Mesenchymal stem cell (in vitro differentiated cells and primary cell): ENCODE results near the gene PHKG1.
"Not testable (repeated sequence)": the region's sequence is repeated elsewhere in the genome, so short reads cannot be mapped to it uniquely, and the experiment has no call there.

Experiments
- DNase-seq: peaks from one replicate; pipeline ENCODE4 v3.0.0-alpha.2; 2013
- H2AFZ ChIP-seq: one replicate; pipeline ENCODE4 v1.6.1; 2013; ENCODE audit warnings: low read depth, mild to moderate bottlenecking, control low read depth, inconsistent platforms, low read length, moderate library complexity
- H2AK5ac ChIP-seq: 2 replicates; pipeline ENCODE4 v1.6.1; 2013; ENCODE audit warnings: low read length, moderate library complexity, mild to moderate bottlenecking, inconsistent platforms; ENCODE audit not compliant: severe bottlenecking
- H2BK120ac ChIP-seq: one replicate; pipeline ENCODE4 v1.6.1; 2013; ENCODE audit warnings: low read depth, mild to moderate bottlenecking, inconsistent platforms, low read length, moderate library complexity
- H2BK12ac ChIP-seq, 2 experiments: one replicate each; pipeline ENCODE4 v1.6.1; 2013; ENCODE audit warnings: inconsistent platforms in 2 of 2, low read length in 2 of 2, mild to moderate bottlenecking in 2 of 2, moderate library complexity in 2 of 2, control low read depth in 1 of 2
- H2BK15ac ChIP-seq: one replicate; pipeline ENCODE4 v1.6.1; 2013; ENCODE audit warnings: mild to moderate bottlenecking, low read depth, inconsistent platforms; ENCODE audit not compliant: poor library complexity, severe bottlenecking
- H2BK5ac ChIP-seq: 2 replicates; pipeline ENCODE4 v1.6.1; 2013; ENCODE audit warnings: low read depth, mild to moderate bottlenecking, low read length, control low read depth, inconsistent platforms; ENCODE audit not compliant: poor library complexity, severe bottlenecking
- H3K14ac ChIP-seq, 2 experiments: one replicate each; pipeline ENCODE4 v1.6.1; 2013; ENCODE audit warnings: inconsistent platforms in 2 of 2, low read length in 2 of 2, control low read depth in 1 of 2, mild to moderate bottlenecking in 1 of 2, moderate library complexity in 1 of 2
- H3K18ac ChIP-seq, 2 experiments: one replicate each; pipeline ENCODE4 v1.6.1; 2013; ENCODE audit warnings: inconsistent platforms in 2 of 2, low read length in 2 of 2, control low read depth in 1 of 2, low read depth in 1 of 2, mild to moderate bottlenecking in 1 of 2
- H3K23ac ChIP-seq, 2 experiments: one replicate each; pipeline ENCODE4 v1.6.1; 2013; ENCODE audit warnings: inconsistent platforms in 2 of 2, low read length in 2 of 2, mild to moderate bottlenecking in 2 of 2, moderate library complexity in 2 of 2, control low read depth in 1 of 2
- H3K27ac ChIP-seq: 2 replicates; pipeline ENCODE4 v1.5.1; 2013; ENCODE audit warnings: mild to moderate bottlenecking, moderate library complexity, low read length, control low read depth, inconsistent platforms; ENCODE audit not compliant: poor library complexity, severe bottlenecking
- H3K27me3 ChIP-seq, 2 experiments: 2 replicates each; pipeline versions ENCODE4 v1.6.1 to v1.7.0; 2013; ENCODE audit warnings: low read length in 2 of 2, mild to moderate bottlenecking in 2 of 2, moderate library complexity in 2 of 2, control low read depth in 1 of 2, inconsistent platforms in 1 of 2; ENCODE audit not compliant: control insufficient read depth in 1 of 2, insufficient read depth in 1 of 2
- H3K36me3 ChIP-seq, 2 experiments: 2 replicates each; pipeline versions ENCODE4 v1.6.1 to v1.7.0; 2013; ENCODE audit warnings: low read length in 2 of 2, control low read depth in 1 of 2, inconsistent platforms in 1 of 2, low read depth in 1 of 2, mild to moderate bottlenecking in 1 of 2; ENCODE audit not compliant: insufficient read depth in 2 of 2, control insufficient read depth in 1 of 2
- H3K4ac ChIP-seq, 2 experiments: one replicate each; pipeline ENCODE4 v1.6.1; 2013; ENCODE audit warnings: inconsistent platforms in 2 of 2, low read length in 2 of 2, mild to moderate bottlenecking in 2 of 2, moderate library complexity in 2 of 2, control low read depth in 1 of 2, low read depth in 1 of 2
- H3K4me1 ChIP-seq: 2 replicates; pipeline ENCODE4 v1.6.1; 2013; ENCODE audit warnings: low read depth, low read length, control low read depth; ENCODE audit not compliant: control insufficient read depth, insufficient read depth
- H3K4me2 ChIP-seq: 2 replicates; pipeline ENCODE4 v1.6.1; 2013; ENCODE audit warnings: low read length, mild to moderate bottlenecking, inconsistent platforms; ENCODE audit not compliant: poor library complexity, severe bottlenecking
- H3K4me3 ChIP-seq, 2 experiments: 2 replicates each; pipeline versions ENCODE4 v1.5.1 to v1.7.0; 2013; ENCODE audit warnings: low read length in 2 of 2, mild to moderate bottlenecking in 2 of 2, control low read depth in 1 of 2, low read depth in 1 of 2; ENCODE audit not compliant: insufficient read depth in 1 of 2
- H3K79me1 ChIP-seq: replicated peaks from 2 replicates; pipeline ENCODE4 v1.6.1; 2013; ENCODE audit warnings: mild to moderate bottlenecking, control low read depth, low read length, inconsistent platforms; ENCODE audit not compliant: poor library complexity, severe bottlenecking
- H3K9ac ChIP-seq: 2 replicates; pipeline ENCODE4 v1.7.0; 2013; ENCODE audit warnings: mild to moderate bottlenecking, low read length, moderate library complexity
- H3K9me3 ChIP-seq: 2 replicates; pipeline ENCODE4 v1.7.0; 2013; ENCODE audit warnings: mild to moderate bottlenecking, low read length; ENCODE audit not compliant: control insufficient read depth
- H4K8ac ChIP-seq: one replicate; pipeline ENCODE4 v1.6.1; 2013; ENCODE audit warnings: inconsistent platforms, mild to moderate bottlenecking, low read length, moderate library complexity
- H4K91ac ChIP-seq: one replicate; pipeline ENCODE4 v1.6.1; 2013; ENCODE audit warnings: mild to moderate bottlenecking, low read length, inconsistent platforms
- WGBS: methylation state at CpG from one replicate; pipeline ENCODE4 v1.1.7; 2013; ENCODE audit warnings: mixed read lengths; 5-methylcytosine and 5-hydroxymethylcytosine counted together

The PHKG1 gene

DNA sequence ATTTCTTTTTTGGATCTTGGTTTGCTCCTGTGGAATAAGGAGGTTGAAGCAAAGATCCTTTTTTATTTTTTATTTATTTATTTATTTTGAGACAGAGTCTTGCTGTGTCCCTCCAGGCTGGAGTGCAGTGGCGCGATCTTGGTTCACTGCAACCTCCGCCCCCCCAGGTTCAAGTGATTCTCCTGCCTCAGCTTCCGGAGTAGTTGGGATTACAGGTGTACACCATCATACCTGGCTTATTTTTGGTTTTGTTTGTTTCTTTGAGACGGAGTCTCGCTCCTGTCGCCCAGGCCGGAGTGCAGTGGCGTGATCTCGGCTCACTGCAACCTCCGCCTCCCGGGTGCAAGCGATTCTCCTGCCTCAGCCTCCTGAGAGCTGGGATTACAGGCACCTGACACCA, 26.4 kb downstream of the PHKG1 start:
- not testable (repeated sequence) for H2AK5ac ChIP-seq, H3K4me1 ChIP-seq, H3K4me2 ChIP-seq, H2BK12ac ChIP-seq, H2BK5ac ChIP-seq, H4K8ac ChIP-seq, H3K27me3 ChIP-seq, H3K23ac ChIP-seq, DNase-seq, H2BK120ac ChIP-seq, H3K14ac ChIP-seq, H3K4ac ChIP-seq, H2AFZ ChIP-seq, H3K27ac ChIP-seq, H3K9me3 ChIP-seq, H3K4me3 ChIP-seq, H3K9ac ChIP-seq, H3K18ac ChIP-seq, H2BK15ac ChIP-seq, H4K91ac ChIP-seq
- Histone ChIP-seq H3K36me3 (peaks cover 19 to 60% of the 10 kb centered on the region in 2 experiments), H3K79me1 (peaks cover 14% of the 10 kb centered on the region)
- WGBS, result 97% methylated on average over 13 of the region's 13 CpGs

DNA sequence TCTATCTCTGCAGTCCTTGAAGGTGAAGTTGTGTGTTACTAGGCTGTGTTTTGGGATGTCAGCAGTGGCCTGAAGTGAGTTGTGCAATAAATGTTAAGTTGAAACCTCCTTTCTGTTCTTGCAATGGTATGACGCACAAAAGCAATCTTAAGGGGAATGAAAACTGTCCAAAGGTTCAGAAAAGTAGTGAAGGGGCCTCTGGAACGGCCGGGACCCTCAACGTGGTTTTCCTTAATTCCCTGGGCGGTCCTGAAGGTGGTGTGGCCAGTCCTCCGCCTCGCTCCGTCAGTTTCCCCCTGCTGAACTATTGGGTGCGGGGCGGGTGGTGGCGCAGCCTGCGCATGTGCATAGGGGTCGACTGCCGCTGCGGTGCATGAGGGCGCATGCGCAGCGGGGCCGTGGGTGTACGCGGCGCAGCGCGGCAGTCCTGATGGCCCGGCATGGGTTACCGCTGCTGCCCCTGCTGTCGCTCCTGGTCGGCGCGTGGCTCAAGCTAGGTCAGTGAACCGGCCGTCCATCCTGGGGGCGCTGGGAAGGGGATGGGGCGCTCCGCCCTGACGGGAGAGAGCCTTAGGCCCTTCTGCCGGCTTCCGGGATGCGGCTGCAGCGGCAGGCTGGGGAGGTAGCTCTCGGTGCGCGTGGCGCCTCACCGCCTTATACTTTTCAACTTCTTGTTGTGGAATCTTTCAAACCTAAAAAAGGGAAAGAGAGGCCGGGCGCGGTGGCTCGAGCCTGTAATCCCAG, 28.7 kb downstream of the PHKG1 start, which contains the start of gene SUMF2:
SUMF2 (plus strand) TSS at position 405 of the 744 bp plus-strand sequence; CDS start at position 431, 26 bp downstream.
- Histone ChIP-seq H2BK5ac (peak within 1 kb of the TSS; percentile 22), H3K4ac (peak within 1 kb of the TSS; percentile 75 to 83), H2BK12ac (peak within 1 kb of the TSS in 1 of 2 experiments; percentile 69), H3K9me3 (no peaks in the 10 kb centered on the region), H3K36me3 (peaks cover 13 to 63% of the 10 kb centered on the region in 2 experiments), H3K79me1 (peaks cover 8% of the 10 kb centered on the region), H3K14ac (peak within 1 kb of the TSS in 1 of 2 experiments; percentile 73), H3K23ac (peak within 1 kb of the TSS in 1 of 2 experiments; percentile 75), H2BK15ac (peak within 1 kb of the TSS; percentile 26), H3K27ac (peak within 1 kb of the TSS; percentile 85), H3K27me3 (no peaks in the 10 kb centered on the region), H4K8ac (peak within 1 kb of the TSS; percentile 35), H2BK120ac (peak within 1 kb of the TSS; percentile 73), H3K9ac (peak within 1 kb of the TSS; percentile 97), H3K4me1 (peaks cover 5% of the 10 kb centered on the region), H2AFZ (peak within 1 kb of the TSS; percentile 66), H3K4me2 (peak within 1 kb of the TSS; percentile 71), H2AK5ac (peak within 1 kb of the TSS; percentile 46), H3K4me3 (peak within 1 kb of the TSS; percentile 78 to 96), H3K18ac (peak within 1 kb of the TSS; percentile 88 to 91), H4K91ac (peak within 1 kb of the TSS; percentile 91)
- WGBS, result 2% methylated on average over 34 of the region's 49 CpGs
- DNase-seq, result peak; percentile 92

DNA sequence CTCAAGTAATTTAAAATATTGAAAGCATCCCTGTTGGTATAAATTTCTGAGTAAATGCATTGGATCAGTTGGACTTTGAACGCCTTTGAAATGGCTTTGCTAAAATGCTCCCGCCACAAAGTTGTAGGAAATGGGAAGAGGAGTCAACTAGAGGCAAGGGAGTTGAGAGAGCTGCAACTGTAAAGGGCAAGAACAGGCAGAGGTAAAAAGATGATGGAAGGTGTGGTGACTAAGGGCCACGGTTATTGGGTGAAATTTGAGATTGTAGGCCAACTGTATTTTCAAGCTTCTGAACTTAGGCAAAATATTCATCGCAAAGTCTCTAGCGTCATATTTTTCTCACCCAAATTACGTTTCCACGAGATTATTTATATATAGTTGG, 29.3 kb downstream of the PHKG1 start:
- Histone ChIP-seq H3K36me3 (peaks cover 10 to 64% of the 10 kb centered on the region in 2 experiments), H3K27ac (peak overlapping the region; percentile 82), H3K9me3 (no peaks in the 10 kb centered on the region), H2AK5ac (no peak overlapping the region), H2AFZ (no peak overlapping the region), H3K79me1 (peaks cover 6% of the 10 kb centered on the region), H3K9ac (peak overlapping the region; percentile 97), H3K4me1 (peaks cover 5% of the 10 kb centered on the region), H2BK12ac (peak overlapping the region in 1 of 2 experiments; percentile 69), H3K4me2 (no peak overlapping the region), H2BK15ac (no peak overlapping the region), H3K4me3 (peak overlapping the region in 1 of 2 experiments; percentile 96), H3K4ac (no peak overlapping the region), H4K91ac (no peak overlapping the region), H2BK120ac (no peak overlapping the region), H3K27me3 (no peaks in the 10 kb centered on the region), H2BK5ac (no peak overlapping the region), H3K18ac (peak overlapping the region in 1 of 2 experiments; percentile 57), H4K8ac (no peak overlapping the region), H3K23ac (no peak overlapping the region), H3K14ac (no peak overlapping the region)
- DNase-seq, result no peak
- 85% methylated on average over 7 of the region's 7 CpGs for WGBS

DNA sequence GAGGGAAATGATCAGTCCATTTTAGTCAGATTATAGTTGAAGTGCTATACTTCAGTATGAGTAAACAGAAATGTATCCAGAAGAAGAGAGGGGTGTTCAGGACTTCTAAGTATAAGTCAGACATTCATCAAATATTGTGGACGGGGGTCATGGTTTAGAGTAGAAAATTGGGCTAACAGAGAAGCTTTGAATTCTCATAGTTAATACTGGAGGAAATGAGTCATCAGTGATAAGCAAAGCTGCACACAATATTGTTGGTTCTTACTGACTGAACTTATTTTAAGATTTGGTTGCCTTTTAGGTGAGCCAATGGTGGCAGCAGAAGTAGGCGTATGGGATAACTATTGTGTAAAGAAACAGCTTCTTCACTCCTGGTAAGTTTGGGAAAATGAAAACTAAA, 30.4 kb downstream of the PHKG1 start:
- H2BK5ac ChIP-seq, result no peak overlapping the region
- peaks cover 5% of the 10 kb centered on the region for H3K79me1 ChIP-seq
- 31% methylated on average over 2 of the region's 2 CpGs for WGBS
- H2AFZ ChIP-seq, result no peak overlapping the region
- DNase-seq, result peak; percentile 81
- H3K14ac ChIP-seq, result no peak overlapping the region
- H3K4me3 ChIP-seq, result no peak overlapping the region
- peaks cover 11 to 68% of the 10 kb centered on the region in 2 experiments for H3K36me3 ChIP-seq
- H2AK5ac ChIP-seq, result no peak overlapping the region
- H4K91ac ChIP-seq, result no peak overlapping the region
- H3K4me2 ChIP-seq, result no peak overlapping the region
- no peak overlapping the region for H3K18ac ChIP-seq
- no peak overlapping the region for H3K23ac ChIP-seq
- H3K4me1 ChIP-seq, result peaks cover 4% of the 10 kb centered on the region
- H3K27me3 ChIP-seq, result no peaks in the 10 kb centered on the region
- H2BK12ac ChIP-seq, result no peak overlapping the region
- no peak overlapping the region for H4K8ac ChIP-seq
- H3K27ac ChIP-seq, result peak overlapping the region; percentile 72
- peak overlapping the region; percentile 97 for H3K9ac ChIP-seq
- no peak overlapping the region for H3K4ac ChIP-seq
- H2BK120ac ChIP-seq, result no peak overlapping the region
- no peaks in the 10 kb centered on the region for H3K9me3 ChIP-seq
- no peak overlapping the region for H2BK15ac ChIP-seq
